Measurements from ENCODE around the gene KRTAP5-3.

DNA sequence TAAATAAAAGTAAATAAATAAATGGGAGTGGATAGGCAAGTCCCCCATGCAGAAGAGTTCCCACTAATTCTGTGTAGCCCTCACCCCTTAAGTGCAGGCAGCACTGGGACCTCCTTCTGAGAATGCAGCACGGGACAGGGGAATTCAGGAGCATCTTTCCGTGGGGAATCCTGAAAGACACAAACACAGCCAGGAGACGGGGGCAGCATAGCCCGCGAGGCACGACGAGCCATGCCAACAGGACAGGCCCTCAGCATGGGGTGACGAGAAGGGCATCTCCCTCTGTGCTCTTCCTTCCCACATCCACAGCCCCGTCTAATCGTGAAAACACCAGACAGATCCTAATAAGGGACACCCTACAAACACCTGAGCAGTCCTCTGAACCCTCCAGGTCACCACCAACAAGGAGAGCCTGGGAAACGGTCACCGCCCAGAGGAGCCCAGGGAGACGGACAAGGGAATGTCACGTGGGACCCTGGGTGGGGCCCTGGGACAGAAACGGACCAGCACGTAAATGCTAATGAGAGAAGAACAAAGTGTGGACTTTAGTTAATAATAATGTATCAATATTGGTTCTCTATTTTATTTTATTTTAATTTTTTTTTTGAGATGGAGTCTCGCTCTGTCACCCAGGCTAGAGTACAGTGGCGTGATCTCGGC is 28.2 kb upstream of the KRTAP5-3 start:
- TF ChIP-seq, protein P1, sequence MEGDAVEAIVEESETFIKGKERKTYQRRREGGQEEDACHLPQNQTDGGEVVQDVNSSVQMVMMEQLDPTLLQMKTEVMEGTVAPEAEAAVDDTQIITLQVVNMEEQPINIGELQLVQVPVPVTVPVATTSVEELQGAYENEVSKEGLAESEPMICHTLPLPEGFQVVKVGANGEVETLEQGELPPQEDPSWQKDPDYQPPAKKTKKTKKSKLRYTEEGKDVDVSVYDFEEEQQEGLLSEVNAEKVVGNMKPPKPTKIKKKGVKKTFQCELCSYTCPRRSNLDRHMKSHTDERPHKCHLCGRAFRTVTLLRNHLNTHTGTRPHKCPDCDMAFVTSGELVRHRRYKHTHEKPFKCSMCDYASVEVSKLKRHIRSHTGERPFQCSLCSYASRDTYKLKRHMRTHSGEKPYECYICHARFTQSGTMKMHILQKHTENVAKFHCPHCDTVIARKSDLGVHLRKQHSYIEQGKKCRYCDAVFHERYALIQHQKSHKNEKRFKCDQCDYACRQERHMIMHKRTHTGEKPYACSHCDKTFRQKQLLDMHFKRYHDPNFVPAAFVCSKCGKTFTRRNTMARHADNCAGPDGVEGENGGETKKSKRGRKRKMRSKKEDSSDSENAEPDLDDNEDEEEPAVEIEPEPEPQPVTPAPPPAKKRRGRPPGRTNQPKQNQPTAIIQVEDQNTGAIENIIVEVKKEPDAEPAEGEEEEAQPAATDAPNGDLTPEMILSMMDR (IDR thresholded peaks at IDR 0.05): no peak
- no peak for TF ChIP-seq POLR2A (IDR thresholded peaks at IDR 0.05)

All from adrenal gland (tissue), 5 donors.